NCI-H524 (cell line): ENCODE measurements around the gene MEGF6.

Experiments
- DNase-seq, 2 experiments: peaks; one replicate each; lab custom pipeline; 2025; lab: John Stamatoyannopoulos, UW

Gene MEGF6

DNA sequence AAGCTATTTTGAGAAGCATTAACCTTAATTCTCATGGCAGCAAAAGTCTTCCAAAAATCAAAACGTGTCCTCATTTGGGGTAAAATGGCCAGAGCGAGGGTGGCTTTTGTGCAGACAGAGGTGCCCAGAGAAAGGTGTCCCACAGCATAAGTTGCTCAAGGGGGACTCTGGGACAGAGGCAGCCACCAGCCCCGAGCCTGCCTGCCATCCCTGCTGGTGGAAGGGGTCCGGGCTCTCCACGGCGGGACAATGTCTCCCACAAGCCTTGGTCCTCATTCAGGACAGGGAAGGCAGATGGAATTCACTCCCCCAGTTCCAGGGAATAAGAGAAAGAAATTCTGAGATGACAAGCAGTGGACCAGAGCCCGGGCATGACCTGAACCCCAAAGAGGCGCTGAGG, 169.4 kb downstream of the MEGF6 start:
- no peak for DNase-seq

DNA sequence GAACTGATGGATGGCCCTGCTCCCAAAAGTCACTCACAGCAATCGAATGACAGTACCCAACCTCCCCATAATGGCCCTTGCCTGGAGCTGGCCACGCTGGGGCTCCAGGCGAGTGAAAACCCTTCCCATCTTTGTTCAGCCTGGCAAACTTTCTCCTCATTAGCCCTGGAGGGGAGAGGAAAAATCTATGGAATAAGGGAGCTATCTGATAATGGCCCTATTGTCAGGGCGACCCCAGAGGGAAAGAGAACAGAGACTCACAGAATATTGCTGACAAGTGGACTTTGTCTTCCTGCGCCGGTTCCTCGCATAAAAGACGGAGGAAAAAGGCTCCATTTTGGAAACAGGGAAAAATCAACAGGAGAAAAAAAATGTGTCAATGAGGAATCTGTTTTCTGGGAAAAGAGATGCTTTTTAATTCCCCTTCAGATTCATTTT, 169.9 kb downstream of the MEGF6 start:
- DNase-seq: no peak

DNA sequence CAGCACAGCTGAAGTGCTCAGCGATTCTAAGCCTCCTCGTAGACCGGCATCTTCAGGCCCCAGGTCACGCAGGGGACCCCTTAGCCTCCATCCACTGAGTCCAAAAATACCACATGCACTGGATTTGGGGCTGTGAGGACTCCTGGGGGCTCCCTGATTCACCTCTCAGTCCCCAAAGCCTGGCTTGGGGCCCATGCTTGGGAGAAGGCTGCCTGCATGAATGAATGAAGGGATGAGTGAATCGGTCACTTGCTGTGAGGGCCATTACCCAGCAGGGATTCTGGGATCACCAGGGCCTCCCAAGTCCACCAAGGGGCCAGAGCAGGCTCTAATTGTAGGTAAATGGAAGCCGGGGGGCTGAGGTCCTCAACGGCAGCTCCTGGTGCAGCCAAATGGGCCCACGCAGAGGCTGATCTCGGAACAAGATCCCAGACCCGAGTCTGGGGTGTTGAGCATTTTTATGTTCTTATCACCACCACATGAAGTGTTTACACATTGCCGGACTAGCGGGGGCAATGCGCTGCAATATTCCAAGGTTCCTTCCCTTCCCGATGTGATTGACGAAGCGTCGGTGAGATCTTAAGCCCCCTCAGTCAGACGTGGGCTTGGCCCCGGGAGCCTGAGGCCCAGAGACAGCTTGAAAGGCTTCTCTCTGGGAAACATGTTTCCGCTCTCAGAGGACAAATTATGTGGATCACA, 170.4 kb downstream of the MEGF6 start:
- no peak for DNase-seq

DNA sequence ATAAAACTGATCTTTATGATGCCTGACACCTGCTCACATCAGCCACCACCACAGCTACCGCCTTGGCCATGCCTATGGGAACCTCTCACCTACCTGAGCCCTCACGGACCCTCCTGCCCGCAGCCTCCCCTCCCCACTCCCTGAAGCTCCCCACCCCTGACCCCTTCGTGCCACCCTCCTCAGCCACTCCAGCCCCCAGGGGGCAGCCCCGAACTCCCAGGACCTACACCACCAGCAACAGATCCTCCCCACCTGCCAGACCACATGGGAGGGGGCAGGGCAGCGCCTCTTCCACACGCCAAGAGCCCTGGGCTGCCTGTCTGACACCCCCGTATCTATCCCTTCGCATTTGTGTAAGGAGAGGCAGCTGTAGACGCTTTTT, 171.0 kb downstream of the MEGF6 start:
- no peak for DNase-seq
